HG03095 (cell line): ENCODE data around the gene ZNF101.
"Not testable (repeated sequence)": the region's sequence is repeated elsewhere in the genome, so short reads cannot be mapped to it uniquely, and the experiment has no call there.

Source experiments
- ATAC-seq: cut with Tn5 transposase; IDR thresholded peaks from one replicate; pipeline ENCODE4 v1.9.1; 2021; ENCODE audit warnings: moderate library complexity; ENCODE audit not compliant: unreplicated experiment

The ZNF101 gene

GRCh38 chr19:19659646-19660245, 8.9 kb upstream of the ZNF101 start:
- ATAC-seq: no peak

DNA sequence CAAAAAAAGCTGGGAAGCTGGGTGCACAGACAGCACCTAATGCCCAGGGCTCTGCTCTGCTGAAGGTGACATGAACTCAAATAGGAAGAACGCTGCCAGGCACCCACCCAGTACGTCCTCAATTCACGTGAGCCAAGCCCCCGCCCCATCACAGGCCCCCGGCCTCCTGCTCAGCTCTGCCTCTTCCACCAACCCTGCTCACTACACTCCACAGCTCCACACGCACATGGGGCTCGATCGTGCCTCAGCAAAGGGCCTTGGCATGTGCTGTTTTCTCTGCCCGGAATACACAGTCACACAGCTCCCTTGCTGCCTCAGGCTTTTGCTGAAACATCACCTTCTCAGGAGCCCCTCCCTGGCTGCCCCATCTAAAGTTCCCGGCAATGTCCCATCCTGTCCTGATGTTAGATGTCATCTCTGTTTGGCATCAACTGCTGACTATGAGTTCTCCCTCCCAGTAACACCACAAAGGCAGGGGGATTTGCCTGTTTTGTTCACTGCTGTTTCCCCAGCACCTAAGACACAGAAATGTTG, 7.4 kb upstream of the ZNF101 start:
- no peak for ATAC-seq

DNA sequence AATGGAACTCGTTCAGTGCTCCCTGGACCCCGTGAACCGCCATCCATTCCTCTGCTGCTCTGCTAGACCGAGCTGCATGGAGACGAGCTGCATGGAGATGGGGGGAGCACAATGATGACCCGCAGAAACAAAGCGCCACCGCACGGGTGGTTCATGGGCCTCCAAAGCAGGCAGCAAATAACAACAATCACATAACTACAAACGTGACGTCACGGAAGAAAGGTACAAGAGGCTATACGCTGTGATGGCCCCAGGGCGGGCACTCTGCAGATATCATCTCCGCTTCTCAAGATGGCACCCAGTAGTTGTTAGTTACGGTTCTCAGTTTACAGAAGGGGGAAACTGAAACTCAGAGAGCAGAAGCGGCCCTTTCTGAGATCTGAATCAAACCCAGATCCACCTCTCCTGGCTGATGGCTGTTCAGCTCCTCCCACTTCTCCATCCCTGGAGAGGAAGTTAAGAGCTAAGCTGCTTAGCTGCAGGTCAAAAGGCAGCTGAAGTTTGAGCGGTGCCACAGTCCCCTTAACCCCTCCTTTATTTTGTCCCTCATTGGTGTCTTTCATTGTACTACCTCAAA, 6.9 kb upstream of the ZNF101 start:
- ATAC-seq: peak; percentile 40

DNA sequence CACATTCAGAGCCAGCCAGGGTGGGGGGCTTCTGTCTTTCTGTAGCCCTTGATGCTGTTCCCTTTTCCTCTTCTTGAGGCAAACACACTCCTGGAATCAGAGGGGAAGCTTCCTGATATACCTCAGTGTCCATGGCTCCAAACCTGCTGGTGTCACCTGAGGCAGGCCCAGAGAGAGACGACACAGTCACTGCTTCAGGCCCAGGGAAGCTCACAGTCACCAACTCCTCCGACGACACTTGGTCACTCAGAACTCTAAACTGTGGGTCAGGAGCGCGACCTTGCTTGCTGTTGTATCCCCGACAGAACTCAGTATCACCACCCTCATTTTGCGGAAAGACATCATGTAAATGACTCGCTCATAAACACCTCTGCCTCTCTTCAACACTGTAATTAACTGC, 6.3 kb upstream of the ZNF101 start:
- ATAC-seq: no peak

GRCh38 chr19:19662871-19663255, 5.8 kb upstream of the ZNF101 start:
- no peak for ATAC-seq

DNA sequence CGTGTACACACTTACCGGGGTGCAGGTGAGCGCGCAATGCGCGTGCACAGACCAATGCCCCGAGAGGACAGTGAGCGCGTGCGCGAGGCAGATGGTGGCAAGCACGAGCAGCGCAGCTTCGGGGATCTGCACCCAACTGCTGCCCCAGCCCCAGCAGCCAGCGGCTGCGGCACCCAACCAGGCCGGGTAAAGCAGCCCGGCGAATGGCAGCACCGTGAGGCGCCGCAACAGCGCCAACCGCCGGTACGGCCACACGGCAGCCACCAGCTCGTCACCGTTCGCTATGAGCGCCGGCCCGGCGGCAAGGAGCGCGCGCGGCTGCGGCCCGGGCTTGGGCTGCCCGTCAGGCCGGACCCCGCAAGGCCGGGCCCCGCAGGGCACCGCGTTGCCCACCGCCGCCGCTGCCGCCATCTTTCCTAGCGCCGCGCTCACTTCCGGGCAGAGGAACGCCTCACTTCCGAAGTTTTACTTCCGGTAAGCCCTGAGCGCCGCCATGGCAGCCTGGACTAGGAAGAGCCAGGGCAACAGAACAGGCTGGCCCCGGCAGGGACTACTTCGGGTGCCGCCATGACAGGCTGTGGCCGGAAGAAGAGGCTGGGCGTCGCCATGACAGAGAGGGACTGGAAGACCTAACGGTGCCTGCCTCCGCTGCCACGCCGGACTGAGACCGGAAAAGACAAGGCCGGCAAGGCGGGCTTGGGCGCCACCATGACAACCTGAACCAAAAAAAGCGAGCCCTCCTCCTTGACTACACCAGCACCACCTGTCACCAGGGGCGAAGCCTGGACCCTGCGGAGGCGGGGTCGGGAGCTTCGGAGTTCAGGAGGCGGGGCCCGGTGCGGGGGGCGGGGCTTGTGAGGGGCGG, 5.2 kb upstream of the ZNF101 start, which contains the start of gene ATP13A1:
TSS of gene ATP13A1 (minus strand) at position 421 of the 865 bp plus-strand sequence. CDS start at position 411, 10 bp downstream.
- ATAC-seq: peak; percentile 65

DNA sequence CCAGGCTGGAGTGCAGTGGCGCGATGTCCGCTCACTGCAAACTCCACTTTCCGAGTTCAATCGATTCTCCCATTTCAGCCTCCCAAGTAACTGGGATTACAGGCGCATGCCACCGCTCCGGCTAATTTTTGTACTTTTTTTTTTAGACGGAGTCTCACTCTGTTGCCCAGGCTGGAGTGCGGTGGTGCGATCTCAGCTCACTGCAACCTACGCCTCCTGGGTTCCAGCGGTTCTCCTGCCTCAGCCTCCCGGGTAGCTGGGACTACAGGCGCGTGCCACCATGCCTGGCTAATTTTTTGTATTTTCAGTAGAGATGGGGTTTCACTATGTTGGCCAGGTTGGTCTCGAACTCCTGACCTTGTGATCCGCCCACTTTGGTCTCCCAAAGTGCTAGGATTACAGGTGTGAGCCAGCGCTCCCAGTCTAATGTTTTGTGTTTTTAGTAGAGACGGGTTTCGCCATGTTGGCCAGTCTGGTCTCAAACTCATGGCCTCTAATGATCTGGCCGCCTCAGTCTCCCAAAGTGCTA, 3.2 kb upstream of the ZNF101 start:
- ATAC-seq: not testable (repeated sequence)

GRCh38 chr19:19670070-19670551, 1.5 kb downstream of the ZNF101 start:
- ATAC-seq: no peak

DNA sequence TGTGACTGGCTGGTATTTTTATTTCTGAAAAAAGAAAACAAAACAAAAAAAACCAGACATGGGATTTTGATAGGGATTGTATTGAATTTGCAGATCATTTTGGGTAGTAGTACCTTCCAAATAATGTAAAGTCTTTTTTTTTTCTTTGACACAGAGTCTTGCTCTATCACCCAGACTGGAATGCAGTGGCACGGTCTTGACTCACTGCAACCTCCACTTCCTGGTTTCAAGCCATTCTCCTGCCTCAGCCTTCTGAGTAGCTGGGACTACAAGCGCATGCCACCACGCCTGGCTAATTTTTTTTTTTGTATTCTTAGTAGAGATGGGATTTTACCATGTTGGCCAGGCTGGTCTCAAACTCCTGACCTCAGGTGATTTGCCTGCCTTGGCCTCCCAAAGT, 4.2 kb downstream of the ZNF101 start:
- ATAC-seq: no peak

GRCh38 chr19:19674315-19674714, 5.7 kb downstream of the ZNF101 start:
- no peak for ATAC-seq

DNA sequence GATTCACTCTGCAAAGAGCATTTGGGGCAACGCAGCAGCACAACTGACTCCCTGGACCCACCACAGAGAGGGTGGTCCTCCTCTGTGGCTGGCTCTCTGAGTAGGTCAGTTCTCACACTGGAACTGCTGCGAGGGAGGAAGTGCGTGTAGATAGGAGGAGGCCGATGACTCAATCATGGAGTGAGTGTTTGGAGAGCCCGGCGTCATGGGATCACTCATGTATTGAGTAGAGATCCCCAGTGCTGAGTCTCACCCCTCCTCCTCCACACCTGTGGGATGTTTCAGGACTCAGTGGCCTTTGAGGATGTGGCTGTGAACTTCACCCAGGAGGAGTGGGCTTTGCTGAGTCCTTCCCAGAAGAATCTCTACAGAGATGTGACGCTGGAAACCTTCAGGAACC, 8.9 kb downstream of the ZNF101 start:
- no peak for ATAC-seq

- no peak for ATAC-seq
Observed at GRCh38 chr19:19679176-19680073, 10.8 kb downstream of the ZNF101 start.

GRCh38 chr19:19686119-19686518, 17.5 kb downstream of the ZNF101 start:
- not testable (repeated sequence) for ATAC-seq

GRCh38 chr19:19686580-19686979, 17.9 kb downstream of the ZNF101 start:
- no peak for ATAC-seq

GRCh38 chr19:19687090-19687489, 18.5 kb downstream of the ZNF101 start:
- no peak for ATAC-seq

GRCh38 chr19:19689023-19689422, 20.4 kb downstream of the ZNF101 start:
- ATAC-seq: not testable (repeated sequence)

GRCh38 chr19:19691683-19692082, 23.0 kb downstream of the ZNF101 start:
- no peak for ATAC-seq

GRCh38 chr19:19696386-19696785, 27.7 kb downstream of the ZNF101 start:
- ATAC-seq: no peak

DNA sequence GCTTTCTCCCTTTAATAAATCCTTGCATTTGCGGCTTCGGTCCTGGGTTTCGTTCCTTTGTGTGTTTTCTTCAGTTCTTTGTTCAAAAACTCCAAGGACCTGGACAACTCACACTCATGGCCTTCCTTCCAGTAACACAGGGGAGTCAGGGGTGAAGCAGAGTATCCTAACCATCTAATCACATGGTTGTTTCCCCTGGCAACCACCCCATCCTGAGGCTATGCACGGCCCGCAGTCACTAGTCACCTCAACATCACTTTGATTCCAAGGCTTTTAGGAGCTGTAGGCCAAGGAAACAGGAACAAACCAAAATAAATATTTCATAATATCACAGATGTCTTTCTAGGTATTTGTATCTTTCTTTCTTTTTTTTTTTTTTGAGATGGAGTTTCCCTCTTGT, 28.9 kb downstream of the ZNF101 start:
- no peak for ATAC-seq

DNA sequence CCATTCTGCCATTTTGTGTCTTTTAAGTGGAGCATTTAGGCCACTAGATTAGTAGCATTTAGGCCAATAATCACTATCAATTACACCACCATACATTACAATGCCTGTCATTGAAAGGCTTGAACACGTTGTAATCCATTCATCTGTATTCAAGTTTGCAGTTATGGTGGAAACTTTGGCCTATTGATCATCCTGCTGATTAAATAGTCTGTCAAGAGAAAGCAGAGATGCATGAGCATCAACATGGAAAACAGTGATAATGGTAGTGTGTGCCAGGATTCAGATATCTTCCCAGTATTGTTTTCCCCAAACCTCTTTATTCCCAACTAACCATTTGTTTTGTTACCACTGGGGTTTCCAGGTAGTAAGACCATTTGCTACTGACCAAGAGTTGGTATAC, 31.9 kb downstream of the ZNF101 start:
- not testable (repeated sequence) for ATAC-seq
